SK-N-SH (cell line): Measurements from ENCODE around the gene CCNL1. TPM values are rescaled to one million over a fixed set of nuclear protein-coding genes. Genes with fewer than 3 reads are reported as not detected.

ENCODE experiments used
- CTCF ChIA-PET: fragments of 300-600, 350-600 bp; formaldehyde crosslinking; extraction: SDS; loops from one replicate; lab custom pipeline; 2021; lab: Yijun Ruan, JAX
- POLR2A ChIA-PET: fragments of 350-600 bp; sonication (Branson Sonifier 250); formaldehyde crosslinking; extraction: SDS; loops from one replicate; lab custom pipeline; 2020; ENCODE audit warnings: antibody characterized with exemption, inconsistent platforms; lab: Yijun Ruan, JAX
- DNase-seq: peaks from one replicate; pipeline ENCODE4 v3.0.0; 2012
- H2AFZ ChIP-seq: fragments of 200-600 bp; sonication (generic); 2 replicates; pipeline ENCODE4 v1.8.1; 2016; ENCODE audit warnings: antibody characterized with exemption, mild to moderate bottlenecking, low read depth
- H3F3A ChIP-seq: fragments of 200-600 bp; sonication (generic); replicated peaks from 2 replicates; pipeline ENCODE3; 2016; ENCODE audit warnings: antibody characterized with exemption, mild to moderate bottlenecking; ENCODE audit not compliant: insufficient read depth
- H3K27ac ChIP-seq, 2 experiments: fragments of 200-500 bp in 1 of 2; fragments of 200-600 bp in 1 of 2; sonication (Bioruptor generic) in 1 of 2; sonication (generic), shearing (Covaris generic) in 1 of 2; 2 replicates each; pipeline versions ENCODE4 v1.5.1 to v1.6.1; 2014 to 2016; ENCODE audit warnings: low read depth in 2 of 2, inconsistent platforms in 1 of 2, low read length in 1 of 2, mild to moderate bottlenecking in 1 of 2, mixed read lengths in 1 of 2
- H3K27me3 ChIP-seq: fragments of 200-600 bp; sonication (generic), shearing (Covaris generic); 2 replicates; pipeline ENCODE4 v1.6.1; 2016; ENCODE audit warnings: mixed run types; ENCODE audit not compliant: insufficient read depth
- H3K36me3 ChIP-seq, 2 experiments: fragments of 200-500 bp in 1 of 2; fragments of 200-600 bp in 1 of 2; sonication (Bioruptor generic) in 1 of 2; sonication (generic) in 1 of 2; replicated peaks in 1 of 2; 2 replicates each; pipeline versions ENCODE3 to v1.5.1; 2014 to 2016; ENCODE audit warnings: low read length in 1 of 2, mild to moderate bottlenecking in 1 of 2; ENCODE audit not compliant: insufficient read depth in 2 of 2, control insufficient read depth in 1 of 2
- H3K4me1 ChIP-seq, 2 experiments: fragments of 200-500 bp in 1 of 2; fragments of 200-600 bp in 1 of 2; sonication (Bioruptor generic) in 1 of 2; sonication (generic), shearing (Covaris generic) in 1 of 2; 2 replicates each; pipeline versions ENCODE4 v1.5.1 to v1.6.1; 2014 to 2016; ENCODE audit warnings: low read depth in 1 of 2, low read length in 1 of 2, mixed run types in 1 of 2; ENCODE audit not compliant: insufficient read depth in 2 of 2, control insufficient read depth in 1 of 2
- H3K4me2 ChIP-seq: fragments of 200-600 bp; sonication (generic), shearing (Covaris generic); 2 replicates; pipeline ENCODE4 v1.6.1; 2017; ENCODE audit warnings: mixed run types
- H3K4me3 ChIP-seq, 2 experiments: fragments of 200-500 bp in 1 of 2; fragments of 200-600 bp in 1 of 2; sonication (Bioruptor generic) in 1 of 2; sonication (generic), shearing (Covaris generic) in 1 of 2; 2 replicates each; pipeline versions ENCODE4 v1.5.1 to v1.8.1; 2014 to 2016; ENCODE audit warnings: low read depth in 2 of 2, inconsistent platforms in 1 of 2, low read length in 1 of 2, mild to moderate bottlenecking in 1 of 2, mixed read lengths in 1 of 2, moderate library complexity in 1 of 2
- H3K79me2 ChIP-seq: fragments of 200-600 bp; sonication (generic); 2 replicates; pipeline ENCODE4 v1.8.1; 2017; ENCODE audit warnings: mild to moderate bottlenecking; ENCODE audit not compliant: insufficient read depth
- H3K9ac ChIP-seq: fragments of 200-600 bp; sonication (generic); 2 replicates; pipeline ENCODE4 v1.6.1; 2017; ENCODE audit warnings: mixed run types
- H3K9me2 ChIP-seq: fragments of 200-600 bp; sonication (generic); 2 replicates; pipeline ENCODE4 v1.6.1; 2017; ENCODE audit warnings: mixed run types
- H3K9me3 ChIP-seq: fragments of 200-600 bp; sonication (generic); 2 replicates; pipeline ENCODE4 v1.6.1; 2017; ENCODE audit warnings: mixed run types, mild to moderate bottlenecking, moderate library complexity
- H4K20me1 ChIP-seq: fragments of 200-600 bp; sonication (generic); 2 replicates; pipeline ENCODE4 v1.6.1; 2017; ENCODE audit warnings: mild to moderate bottlenecking, mixed run types; ENCODE audit not compliant: insufficient read depth
- CHD2 ChIP-seq: fragments of 150-350 bp; IDR thresholded peaks from 2 replicates; pipeline ENCODE4 v1.6.1; 2018; ENCODE audit warnings: low read length; ENCODE audit not compliant: partially characterized antibody
- ELF1 ChIP-seq: IDR thresholded peaks from 2 replicates; pipeline ENCODE4 v1.4.0; 2012
- EP300 ChIP-seq, 2 experiments: IDR thresholded peaks; 2 replicates each; pipeline versions ENCODE4 v1.4.0 to v1.6.1; 2012; ENCODE audit warnings: borderline replicate concordance in 1 of 2, low read depth in 1 of 2, low read length in 1 of 2
- FOSL2 ChIP-seq: IDR thresholded peaks from 2 replicates; pipeline ENCODE4 v1.4.0; 2012; ENCODE audit warnings: low read depth, mild to moderate bottlenecking, moderate library complexity, borderline replicate concordance
- FOXJ3 ChIP-seq: sonication (generic); formaldehyde crosslinking; IDR thresholded peaks from 2 replicates; pipeline ENCODE4 v1.5.1; 2020; ENCODE audit warnings: mild to moderate bottlenecking, missing genetic modification reagents
- FOXM1 ChIP-seq: IDR thresholded peaks from 2 replicates; pipeline ENCODE4 v1.4.0; 2012; ENCODE audit warnings: low read depth, mild to moderate bottlenecking
- RCOR1 ChIP-seq: fragments of 150-350 bp; IDR thresholded peaks from 2 replicates; pipeline ENCODE4 v1.6.1; 2017; ENCODE audit warnings: antibody characterized with exemption, low read length
- RXRA ChIP-seq: IDR thresholded peaks from 2 replicates; pipeline ENCODE4 v1.4.0; 2012; ENCODE audit warnings: low read depth, mild to moderate bottlenecking, borderline replicate concordance
- SIN3A ChIP-seq: IDR thresholded peaks from 2 replicates; pipeline ENCODE4 v1.6.1; 2012; ENCODE audit warnings: low read depth, mild to moderate bottlenecking, low read length, moderate library complexity, borderline replicate concordance
- TCF12 ChIP-seq: IDR thresholded peaks from 2 replicates; pipeline ENCODE4 v1.4.0; 2012
- TEAD4 ChIP-seq: IDR thresholded peaks from 2 replicates; pipeline ENCODE4 v1.4.0; 2012; ENCODE audit warnings: mild to moderate bottlenecking, borderline replicate concordance; ENCODE audit not compliant: insufficient read depth
- YY1 ChIP-seq: IDR thresholded peaks from 2 replicates; pipeline ENCODE4 v1.4.0; 2012; ENCODE audit warnings: low read depth, mild to moderate bottlenecking
- WGBS: methylation state at CpG from one replicate; pipeline ENCODE4 v1.1.6; 2017; ENCODE audit warnings: low lambda C conversion rate; 5-methylcytosine and 5-hydroxymethylcytosine counted together
- polyA plus RNA-seq, 3 experiments: library from polyadenylated mRNA; depleted of rRNA; stranded (reverse); fragments of >200 nt; gene quantifications; 2 replicates each; pipeline ENCODE4 v1.2.3, GENCODE V29; 2012
- TF ChIP-seq, protein P1 (sequence below): IDR thresholded peaks from 2 replicates; pipeline ENCODE4 v1.4.0; 2012; ENCODE audit warnings: low read depth, borderline replicate concordance
- TF ChIP-seq, protein P2 (sequence below): fragments of 150-350 bp; IDR thresholded peaks from 2 replicates; pipeline ENCODE4 v1.6.1; 2016; ENCODE audit warnings: mild to moderate bottlenecking, low read depth, low read length
- TF ChIP-seq, protein P3 (sequence below): IDR thresholded peaks from 2 replicates; pipeline ENCODE4 v1.6.1; 2012; ENCODE audit warnings: mild to moderate bottlenecking, low read depth, low read length, moderate library complexity

Gene CCNL1
- polyA plus RNA-seq, 1 of the 3 experiments (the other 2 are of a cell fraction) = 99.8 TPM

DNA sequence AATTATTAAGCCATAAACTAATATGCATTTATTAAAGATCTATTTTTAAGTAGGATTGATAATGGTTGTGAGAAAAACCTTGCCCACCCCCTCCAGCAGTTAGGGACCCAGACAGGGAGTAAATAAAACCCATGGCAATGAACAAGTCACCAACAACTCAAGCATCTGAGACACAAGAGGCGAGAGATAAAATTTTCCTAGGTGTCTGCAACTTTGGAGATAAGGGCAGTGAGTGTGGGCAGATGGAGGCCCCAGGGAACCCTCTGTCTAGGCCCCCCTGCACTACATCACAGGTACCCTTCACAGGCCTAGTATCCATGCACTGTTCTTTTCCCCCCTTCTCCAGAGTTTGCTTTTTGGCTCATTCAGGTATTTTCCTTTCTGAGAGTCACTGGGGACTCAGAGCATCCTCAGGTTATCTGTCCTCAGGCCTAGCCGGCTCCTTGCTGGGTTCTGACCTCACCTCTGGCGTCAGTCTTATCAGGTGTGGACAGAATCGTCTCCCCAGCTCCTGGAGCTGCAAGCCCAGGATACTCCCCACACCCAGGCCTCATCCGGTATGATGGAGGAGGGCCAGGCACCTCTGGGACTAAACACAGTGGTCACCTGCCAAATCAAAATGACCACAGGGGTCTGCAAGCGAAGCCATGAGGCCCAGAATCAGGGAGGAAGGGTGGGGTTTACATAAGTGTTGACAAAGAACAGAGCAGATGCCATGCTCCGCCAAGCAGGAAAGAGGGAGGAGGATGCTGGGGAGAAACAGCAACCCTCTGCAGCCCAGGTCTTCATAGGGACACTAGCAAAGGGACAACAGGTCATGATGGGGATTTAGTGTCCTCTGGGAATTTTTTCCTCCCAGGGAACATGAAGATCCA is 50.4 kb downstream of the CCNL1 start:
- CTCF ChIA-PET = interaction anchor here (0.5 to 3.1 kb wide), 6 partner anchors 13 to 435 kb away, joined by 3 to 14 read pairs (median 4); partner anchors contain the start of gene TIPARP
- H3K4me2 ChIP-seq = no peak overlapping the region

DNA sequence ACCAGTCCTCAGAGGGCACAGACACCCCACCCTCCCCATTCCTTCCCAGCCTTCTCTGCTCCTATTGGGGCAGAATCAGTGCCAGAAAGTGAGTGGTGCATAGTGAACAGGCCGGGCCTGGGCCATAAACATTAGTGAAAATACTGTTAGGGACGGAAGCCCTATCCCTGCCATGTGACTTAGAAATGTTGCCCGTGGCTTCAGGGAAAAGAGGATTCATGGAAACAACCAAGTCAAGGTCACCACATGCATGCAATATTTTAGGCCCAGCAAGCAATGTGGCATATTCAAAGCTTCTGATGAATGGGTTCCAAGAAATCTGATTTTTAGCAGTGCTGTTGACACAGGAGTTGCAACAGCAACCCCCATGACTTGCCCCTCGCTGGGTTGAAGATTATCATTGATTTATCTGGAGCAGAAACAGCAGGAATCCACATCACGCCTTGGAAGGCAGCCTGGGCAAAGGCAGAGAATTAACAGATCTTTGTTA is 52.3 kb downstream of the CCNL1 start:
- no peak overlapping the region for H3K4me3 ChIP-seq
- DNase-seq = no peak
- no peak overlapping the region for H3K27ac ChIP-seq
- CTCF ChIA-PET = interaction anchor here (0.9 to 3.1 kb wide), 7 partner anchors 8 to 957 kb away, joined by 3 to 14 read pairs (median 4); no protein-coding TSS in a partner anchor
- H3K9me2 ChIP-seq = no peaks in the 10 kb centered on the region
- no peak for TF ChIP-seq RCOR1
- no peak for TF ChIP-seq FOXM1
- TF ChIP-seq TCF12 = no peak
- TF ChIP-seq TEAD4 = no peak
- TF ChIP-seq SIN3A = no peak
- TF ChIP-seq EP300 (IDR thresholded peaks at IDR 0.05; ENCODE audit: borderline replicate concordance in 1 of 2, low read depth in 1 of 2, low read length in 1 of 2) = no peak
- TF ChIP-seq, protein P1, sequence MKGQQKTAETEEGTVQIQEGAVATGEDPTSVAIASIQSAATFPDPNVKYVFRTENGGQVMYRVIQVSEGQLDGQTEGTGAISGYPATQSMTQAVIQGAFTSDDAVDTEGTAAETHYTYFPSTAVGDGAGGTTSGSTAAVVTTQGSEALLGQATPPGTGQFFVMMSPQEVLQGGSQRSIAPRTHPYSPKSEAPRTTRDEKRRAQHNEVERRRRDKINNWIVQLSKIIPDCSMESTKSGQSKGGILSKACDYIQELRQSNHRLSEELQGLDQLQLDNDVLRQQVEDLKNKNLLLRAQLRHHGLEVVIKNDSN = no peak
- TF ChIP-seq, protein P2, sequence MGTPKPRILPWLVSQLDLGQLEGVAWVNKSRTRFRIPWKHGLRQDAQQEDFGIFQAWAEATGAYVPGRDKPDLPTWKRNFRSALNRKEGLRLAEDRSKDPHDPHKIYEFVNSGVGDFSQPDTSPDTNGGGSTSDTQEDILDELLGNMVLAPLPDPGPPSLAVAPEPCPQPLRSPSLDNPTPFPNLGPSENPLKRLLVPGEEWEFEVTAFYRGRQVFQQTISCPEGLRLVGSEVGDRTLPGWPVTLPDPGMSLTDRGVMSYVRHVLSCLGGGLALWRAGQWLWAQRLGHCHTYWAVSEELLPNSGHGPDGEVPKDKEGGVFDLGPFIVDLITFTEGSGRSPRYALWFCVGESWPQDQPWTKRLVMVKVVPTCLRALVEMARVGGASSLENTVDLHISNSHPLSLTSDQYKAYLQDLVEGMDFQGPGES = no peak
- TF ChIP-seq ELF1 = no peak
- no peak for TF ChIP-seq YY1
- TF ChIP-seq FOXJ3 = no peak
- TF ChIP-seq CHD2 = no peak
- no peaks in the 10 kb centered on the region for H3K27me3 ChIP-seq
- H3K36me3 ChIP-seq = no peaks in the 10 kb centered on the region
- no peak overlapping the region for H2AFZ ChIP-seq
- H3K9me3 ChIP-seq = no peaks in the 10 kb centered on the region
- no peaks in the 10 kb centered on the region for H3F3A ChIP-seq
- no peaks in the 10 kb centered on the region for H3K79me2 ChIP-seq
- no peaks in the 10 kb centered on the region for H4K20me1 ChIP-seq
- POLR2A ChIA-PET = no interaction called here
- H3K9ac ChIP-seq = no peak overlapping the region
- WGBS = 63% methylated on average over 5 of the region's 5 CpGs
- no peak overlapping the region for H3K4me2 ChIP-seq
- peaks cover 0 to 16% of the 10 kb centered on the region in 2 experiments; a peak in 2 of 4 replicates for H3K4me1 ChIP-seq

More for the DNA sequence above, 50.4 kb downstream of the CCNL1 start:
- no peak for TF ChIP-seq SIN3A
- TF ChIP-seq FOSL2 = no peak
- TF ChIP-seq TCF12 = no peak
- no peak for TF ChIP-seq RXRA
- TF ChIP-seq, protein P3, sequence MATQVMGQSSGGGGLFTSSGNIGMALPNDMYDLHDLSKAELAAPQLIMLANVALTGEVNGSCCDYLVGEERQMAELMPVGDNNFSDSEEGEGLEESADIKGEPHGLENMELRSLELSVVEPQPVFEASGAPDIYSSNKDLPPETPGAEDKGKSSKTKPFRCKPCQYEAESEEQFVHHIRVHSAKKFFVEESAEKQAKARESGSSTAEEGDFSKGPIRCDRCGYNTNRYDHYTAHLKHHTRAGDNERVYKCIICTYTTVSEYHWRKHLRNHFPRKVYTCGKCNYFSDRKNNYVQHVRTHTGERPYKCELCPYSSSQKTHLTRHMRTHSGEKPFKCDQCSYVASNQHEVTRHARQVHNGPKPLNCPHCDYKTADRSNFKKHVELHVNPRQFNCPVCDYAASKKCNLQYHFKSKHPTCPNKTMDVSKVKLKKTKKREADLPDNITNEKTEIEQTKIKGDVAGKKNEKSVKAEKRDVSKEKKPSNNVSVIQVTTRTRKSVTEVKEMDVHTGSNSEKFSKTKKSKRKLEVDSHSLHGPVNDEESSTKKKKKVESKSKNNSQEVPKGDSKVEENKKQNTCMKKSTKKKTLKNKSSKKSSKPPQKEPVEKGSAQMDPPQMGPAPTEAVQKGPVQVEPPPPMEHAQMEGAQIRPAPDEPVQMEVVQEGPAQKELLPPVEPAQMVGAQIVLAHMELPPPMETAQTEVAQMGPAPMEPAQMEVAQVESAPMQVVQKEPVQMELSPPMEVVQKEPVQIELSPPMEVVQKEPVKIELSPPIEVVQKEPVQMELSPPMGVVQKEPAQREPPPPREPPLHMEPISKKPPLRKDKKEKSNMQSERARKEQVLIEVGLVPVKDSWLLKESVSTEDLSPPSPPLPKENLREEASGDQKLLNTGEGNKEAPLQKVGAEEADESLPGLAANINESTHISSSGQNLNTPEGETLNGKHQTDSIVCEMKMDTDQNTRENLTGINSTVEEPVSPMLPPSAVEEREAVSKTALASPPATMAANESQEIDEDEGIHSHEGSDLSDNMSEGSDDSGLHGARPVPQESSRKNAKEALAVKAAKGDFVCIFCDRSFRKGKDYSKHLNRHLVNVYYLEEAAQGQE = no peak
- Histone ChIP-seq H3K36me3 (no peaks in the 10 kb centered on the region), H3K4me1 (peaks cover 0 to 16% of the 10 kb centered on the region in 2 experiments; a peak in 2 of 4 replicates), H3K4me3 (no peak overlapping the region), H3K9ac (no peak overlapping the region), H2AFZ (no peak overlapping the region), H3K9me3 (no peaks in the 10 kb centered on the region), H3K79me2 (no peaks in the 10 kb centered on the region), H3K9me2 (no peaks in the 10 kb centered on the region), H3K27ac (no peak overlapping the region), H3K27me3 (no peaks in the 10 kb centered on the region), H3F3A (no peaks in the 10 kb centered on the region), H4K20me1 (no peaks in the 10 kb centered on the region)
- POLR2A ChIA-PET = interaction anchor here (1.5 kb wide), 1 partner anchor 20 kb away, joined by 6 read pairs; no protein-coding TSS in a partner anchor
- 84% methylated on average over 7 of the region's 7 CpGs for WGBS
- DNase-seq = no peak
